Stimulated activated CD8-positive, alpha-beta memory T cell treated with anti-CD3 and anti-CD28 coated beads, Interleukin-4, amount 100 ng/mL, for 1 hour (primary cell): ENCODE measurements around the gene ARHGAP25.

Experiments
- DNase-seq, 2 donors: peaks; one replicate each; pipeline ENCODE4 v3.0.0-alpha.2; 2020; ENCODE audit warnings: low read depth in 2 of 2, low spot score in 1 of 2

Gene ARHGAP25

GRCh38 chr2:68766376-68766845, 31.8 kb downstream of the ARHGAP25 start:
- peak in 1 of 2 donors; percentile 47 for DNase-seq

- DNase-seq = no peak
These were observed 32.7 kb downstream of the ARHGAP25 start for GRCh38 chr2:68767031-68767961.

GRCh38 chr2:68767996-68768395, 33.4 kb downstream of the ARHGAP25 start:
- no peak for DNase-seq

- DNase-seq = no peak
These were observed 33.9 kb downstream of the ARHGAP25 start for GRCh38 chr2:68768461-68768860.

- no peak for DNase-seq
These were observed 34.3 kb downstream of the ARHGAP25 start for GRCh38 chr2:68768951-68769350.

GRCh38 chr2:68769586-68770270, 35.1 kb downstream of the ARHGAP25 start:
- DNase-seq = no peak

GRCh38 chr2:68770271-68771111, 35.9 kb downstream of the ARHGAP25 start:
- no peak for DNase-seq

- DNase-seq = no peak
These were observed 36.7 kb downstream of the ARHGAP25 start for GRCh38 chr2:68771211-68771751.

GRCh38 chr2:68772109-68772508, 37.5 kb downstream of the ARHGAP25 start:
- DNase-seq = no peak

GRCh38 chr2:68774569-68775271, 40.1 kb downstream of the ARHGAP25 start:
- peak in 1 of 2 donors; percentile 33 for DNase-seq

- no peak for DNase-seq
These were observed 40.7 kb downstream of the ARHGAP25 start for GRCh38 chr2:68775272-68775842.

- DNase-seq = no peak
These were observed 41.5 kb downstream of the ARHGAP25 start for GRCh38 chr2:68776124-68776523.

- no peak for DNase-seq
These were observed 45.0 kb downstream of the ARHGAP25 start for GRCh38 chr2:68779595-68779994.

- no peak for DNase-seq
These were observed 49.6 kb downstream of the ARHGAP25 start for GRCh38 chr2:68784188-68784587.

- no peak for DNase-seq
These were observed 50.3 kb downstream of the ARHGAP25 start for GRCh38 chr2:68784915-68785314.

- DNase-seq = no peak
These were observed 52.7 kb downstream of the ARHGAP25 start for GRCh38 chr2:68787356-68787755.

- no peak for DNase-seq
These were observed 55.0 kb downstream of the ARHGAP25 start for GRCh38 chr2:68789603-68790002.

GRCh38 chr2:68790600-68790999, 56.0 kb downstream of the ARHGAP25 start:
- no peak for DNase-seq

- DNase-seq = no peak
These were observed 57.3 kb downstream of the ARHGAP25 start for GRCh38 chr2:68791914-68792313.

- DNase-seq = no peak
These were observed 58.1 kb downstream of the ARHGAP25 start for GRCh38 chr2:68792751-68793150.
